HAP-1 (cell line): ENCODE data around the gene MRPS23.

Experiments used
- DNase-seq, 2 experiments: peaks; one replicate each; pipeline ENCODE4 v3.0.0-alpha.2; 2016 to 2020; ENCODE audit warnings: low spot score in 2 of 2
- H3K27me3 ChIP-seq: fragments of 250-450 bp; sonication (Bioruptor Pico); 2 replicates; pipeline ENCODE4 v1.5.1; 2020; ENCODE audit warnings: low read depth, mild to moderate bottlenecking, moderate library complexity
- H3K36me3 ChIP-seq: fragments of 250-450 bp; sonication (Bioruptor Pico); replicated peaks from 2 replicates; pipeline ENCODE4 v1.5.1; 2020; ENCODE audit warnings: mild to moderate bottlenecking
- H3K4me1 ChIP-seq: fragments of 250-450 bp; sonication (Bioruptor Pico); 2 replicates; pipeline ENCODE4 v1.5.1; 2020; ENCODE audit warnings: mild to moderate bottlenecking
- H3K4me3 ChIP-seq: fragments of 250-450 bp; sonication (Bioruptor Pico); 2 replicates; pipeline ENCODE4 v1.5.1; 2020; ENCODE audit warnings: mild to moderate bottlenecking, moderate library complexity
- H3K9me3 ChIP-seq: fragments of 250-450 bp; sonication (Bioruptor Pico); 2 replicates; pipeline ENCODE4 v1.5.1; 2020; ENCODE audit warnings: mild to moderate bottlenecking, moderate library complexity
- in situ Hi-C: fragments of 300-500 bp; cut with MboI; formaldehyde crosslinking; loops from 3 replicates; pipeline ENCODE4 v1.14.3; 2020; ENCODE audit warnings: low sequenced_read_pairs, inconsistent platforms, mixed read lengths

The MRPS23 gene

DNA sequence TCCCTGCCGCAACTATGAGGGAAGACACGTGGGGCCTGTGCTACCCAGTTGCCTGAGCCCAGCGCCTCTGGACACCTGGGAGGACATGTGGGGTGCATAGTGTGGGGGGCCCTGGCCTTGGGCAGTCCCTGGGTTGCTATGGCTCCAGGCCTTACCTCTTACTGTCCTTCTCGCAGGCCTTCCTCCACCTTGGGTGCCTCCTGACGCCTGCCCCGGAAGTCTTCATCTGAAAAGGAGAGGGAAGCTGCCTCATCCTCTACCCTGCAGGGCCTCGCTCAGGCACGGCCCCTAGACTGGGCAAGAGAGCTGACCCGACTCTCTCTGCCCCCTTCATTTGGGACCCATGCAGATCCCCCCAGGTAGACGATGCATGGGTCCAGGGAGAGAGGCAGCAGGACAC is 16.5 kb upstream of the MRPS23 start:
- H3K4me3 ChIP-seq, result no peak overlapping the region

DNA sequence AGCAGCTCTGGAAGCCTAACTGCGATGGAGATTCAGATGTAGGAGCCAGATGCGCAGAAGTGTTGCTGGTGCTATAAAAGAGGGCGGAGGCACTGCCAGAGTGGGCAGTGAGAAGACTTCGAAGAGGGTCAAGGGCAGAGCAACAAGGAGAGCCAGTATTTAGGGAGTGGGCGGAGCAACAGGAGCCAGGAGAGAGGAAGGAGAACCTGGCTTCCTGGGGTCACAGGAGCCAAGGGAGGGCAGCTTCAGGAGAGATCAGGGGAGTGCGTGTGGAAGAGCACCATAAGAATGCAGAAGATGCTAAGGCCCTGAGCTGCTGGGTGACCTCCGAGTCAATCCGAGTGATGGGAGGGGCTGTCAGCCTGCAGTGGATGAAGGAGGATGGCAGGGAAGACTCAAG is 14.4 kb upstream of the MRPS23 start:
- Histone ChIP-seq H3K4me3 (no peak overlapping the region), H3K36me3 (no peaks in the 10 kb centered on the region), H3K9me3 (no peaks in the 10 kb centered on the region), H3K27me3 (no peaks in the 10 kb centered on the region), H3K4me1 (no peaks in the 10 kb centered on the region)
- in situ Hi-C loops, result no loop called here
- no peak for DNase-seq

More for the DNA sequence above, 16.5 kb upstream of the MRPS23 start:
- in situ Hi-C loops, result no loop called here
- Histone ChIP-seq H3K27me3 (no peaks in the 10 kb centered on the region), H3K9me3 (no peaks in the 10 kb centered on the region), H3K36me3 (no peaks in the 10 kb centered on the region; the same call in 1 of the 2 replicates), H3K4me1 (no peaks in the 10 kb centered on the region)
- no peak for DNase-seq

DNA sequence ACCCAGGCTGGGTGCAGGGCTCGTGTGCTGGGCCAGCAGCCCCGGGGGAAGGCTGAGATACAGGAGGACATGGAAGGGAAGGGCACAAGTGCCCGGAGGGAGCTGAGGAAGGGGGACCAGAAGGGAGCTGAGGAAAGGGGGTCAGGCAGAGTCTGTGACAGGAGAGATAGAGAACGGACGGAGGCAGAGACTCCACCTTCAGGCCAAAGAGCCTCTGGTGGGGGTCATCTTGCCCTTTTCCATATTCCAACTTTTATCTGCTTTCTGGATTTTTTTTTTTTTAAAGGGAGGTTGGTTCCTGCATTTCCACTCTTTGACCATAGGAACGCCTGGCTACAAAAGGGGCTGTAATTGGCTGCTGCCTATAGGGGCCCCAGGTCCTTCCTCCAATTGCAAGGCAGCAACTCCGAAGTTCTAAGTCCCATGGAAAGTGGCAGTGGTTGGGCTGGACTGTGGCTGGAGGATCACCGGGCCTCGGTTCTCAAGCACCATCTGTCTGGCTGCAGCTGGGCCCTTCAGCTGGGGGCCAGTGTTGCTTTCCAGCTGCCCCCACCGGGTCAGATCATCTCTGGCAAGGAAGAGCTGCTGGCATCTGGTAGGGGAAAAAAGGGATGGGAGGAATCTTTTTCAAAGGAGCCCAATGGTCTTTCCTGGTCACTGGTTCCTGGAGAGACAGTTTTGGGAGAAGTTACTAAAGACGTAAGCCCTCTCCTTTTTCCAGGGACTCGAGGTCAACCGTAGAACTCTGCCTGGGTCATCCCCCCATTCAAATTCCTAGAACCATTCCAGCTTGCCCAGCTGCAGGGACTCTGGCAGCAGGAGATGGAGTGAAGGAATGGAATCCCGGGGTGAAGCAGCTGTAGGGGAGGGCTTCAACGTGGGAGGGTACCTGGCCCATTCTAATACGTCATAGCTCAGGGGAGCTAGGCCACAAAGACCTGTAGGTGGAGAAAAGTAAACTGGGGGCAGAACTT is 13.1 kb upstream of the MRPS23 start:
- DNase-seq, result no peak
- in situ Hi-C loops, result no loop called here

GRCh38 chr17:57861790-57862693 is 12.2 kb upstream of the MRPS23 start:
- H3K36me3 ChIP-seq, result no peaks in the 10 kb centered on the region
- no peaks in the 10 kb centered on the region for H3K4me1 ChIP-seq
- in situ Hi-C loops, result no loop called here
- H3K4me3 ChIP-seq, result no peak overlapping the region
- no peaks in the 10 kb centered on the region for H3K27me3 ChIP-seq
- no peak for DNase-seq
- no peaks in the 10 kb centered on the region for H3K9me3 ChIP-seq

More for the DNA sequence above, 13.1 kb upstream of the MRPS23 start:
- Histone ChIP-seq H3K4me3 (no peak overlapping the region), H3K9me3 (no peaks in the 10 kb centered on the region), H3K4me1 (no peaks in the 10 kb centered on the region), H3K36me3 (no peaks in the 10 kb centered on the region), H3K27me3 (no peaks in the 10 kb centered on the region)

- DNase-seq, result no peak
- in situ Hi-C loops, result no loop called here
- H3K27me3 ChIP-seq, result no peaks in the 10 kb centered on the region
- H3K36me3 ChIP-seq, result no peaks in the 10 kb centered on the region
- H3K4me3 ChIP-seq, result no peak overlapping the region
- H3K4me1 ChIP-seq, result no peaks in the 10 kb centered on the region
- no peaks in the 10 kb centered on the region for H3K9me3 ChIP-seq
Measured at GRCh38 chr17:57861000-57861789, 11.4 kb upstream of the MRPS23 start.

DNA sequence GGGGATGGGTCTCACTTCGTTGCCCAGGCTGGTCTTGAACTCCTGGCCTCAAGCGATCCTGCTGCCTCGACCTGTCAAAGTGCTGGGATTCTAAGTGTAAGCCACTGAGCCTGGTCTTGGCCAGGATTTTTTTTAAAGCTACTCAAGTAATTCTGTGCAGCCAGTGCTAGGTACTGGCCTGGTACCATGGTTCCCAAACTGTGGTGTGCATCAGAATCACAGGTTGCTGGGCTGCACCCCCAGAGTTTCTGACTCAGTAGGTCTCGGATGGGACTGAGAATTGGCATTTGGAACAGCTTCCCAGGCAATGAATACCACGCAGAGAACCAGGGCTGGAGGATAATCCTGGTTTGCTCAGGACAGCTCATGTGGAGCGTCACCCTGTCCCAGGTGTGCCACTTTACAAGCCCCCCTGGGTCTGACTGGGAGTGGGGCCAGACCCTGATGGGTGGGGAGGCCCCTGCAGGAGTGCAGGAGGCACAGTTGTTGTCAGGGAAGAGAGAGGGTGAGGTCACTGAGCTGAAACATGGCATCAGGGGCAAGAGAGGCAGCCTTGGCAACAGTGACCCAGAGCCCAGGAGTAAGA is 10.7 kb upstream of the MRPS23 start:
- no peaks in the 10 kb centered on the region for H3K4me1 ChIP-seq
- DNase-seq, result no peak

GRCh38 chr17:57859601-57860413 is 10.0 kb upstream of the MRPS23 start:
- Histone ChIP-seq H3K4me3 (no peak overlapping the region), H3K4me1 (no peaks in the 10 kb centered on the region), H3K9me3 (no peaks in the 10 kb centered on the region), H3K27me3 (no peaks in the 10 kb centered on the region), H3K36me3 (no peaks in the 10 kb centered on the region)
- DNase-seq, result no peak
- in situ Hi-C loops, result loop anchor here (5.0 kb wide), 2 partner anchors 137 to 257 kb away; no protein-coding TSS in a partner anchor

More for the DNA sequence above, 10.7 kb upstream of the MRPS23 start:
- no peak overlapping the region for H3K4me3 ChIP-seq
- no peaks in the 10 kb centered on the region for H3K27me3 ChIP-seq
- H3K9me3 ChIP-seq, result no peaks in the 10 kb centered on the region
- in situ Hi-C loops, result no loop called here
- H3K36me3 ChIP-seq, result no peaks in the 10 kb centered on the region

GRCh38 chr17:57858838-57859237 is 9.0 kb upstream of the MRPS23 start:
- H3K4me1 ChIP-seq, result no peaks in the 10 kb centered on the region
- DNase-seq, result no peak
- in situ Hi-C loops, result loop anchor here (5.0 kb wide), 2 partner anchors 138 to 258 kb away; no protein-coding TSS in a partner anchor
- no peak overlapping the region for H3K4me3 ChIP-seq
- H3K27me3 ChIP-seq, result no peaks in the 10 kb centered on the region
- no peaks in the 10 kb centered on the region for H3K36me3 ChIP-seq
- no peaks in the 10 kb centered on the region for H3K9me3 ChIP-seq

- DNase-seq, result no peak
- no peaks in the 10 kb centered on the region for H3K9me3 ChIP-seq
- no peaks in the 10 kb centered on the region for H3K4me1 ChIP-seq
- in situ Hi-C loops, result loop anchor here (5.0 kb wide), 2 partner anchors 140 to 260 kb away; no protein-coding TSS in a partner anchor
- no peak overlapping the region for H3K4me3 ChIP-seq
- no peaks in the 10 kb centered on the region for H3K36me3 ChIP-seq
- no peaks in the 10 kb centered on the region for H3K27me3 ChIP-seq
Measured at GRCh38 chr17:57856792-57857620, 7.2 kb upstream of the MRPS23 start.

- in situ Hi-C loops, result loop anchor here (5.0 kb wide), 2 partner anchors 142 to 262 kb away; no protein-coding TSS in a partner anchor
- H3K9me3 ChIP-seq, result no peaks in the 10 kb centered on the region
Measured at GRCh38 chr17:57855391-57856035, 5.7 kb upstream of the MRPS23 start.

DNA sequence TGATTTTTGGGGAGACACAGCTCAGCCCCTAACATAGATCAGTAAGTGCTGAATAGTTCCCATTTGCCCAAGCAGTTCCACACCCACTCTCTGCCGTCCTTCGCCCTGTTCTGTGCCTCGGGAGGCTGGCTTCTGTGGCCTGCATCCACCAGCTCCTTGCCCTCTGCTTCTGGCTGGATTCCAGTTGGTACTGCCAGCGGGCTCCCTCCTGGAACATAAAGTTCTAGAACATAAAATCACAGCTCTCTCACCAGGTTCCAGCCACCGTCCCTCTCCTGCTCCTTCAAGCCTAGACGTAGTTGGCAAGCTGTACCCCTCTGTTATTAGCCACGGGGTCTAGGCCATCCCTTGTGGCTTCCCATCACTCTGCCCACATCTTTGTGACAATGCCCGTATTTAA is 3.9 kb upstream of the MRPS23 start:
- H3K27me3 ChIP-seq, result no peaks in the 10 kb centered on the region
- H3K4me3 ChIP-seq, result no peak overlapping the region
- in situ Hi-C loops, result no loop called here
- H3K4me1 ChIP-seq, result peaks cover 6% of the 10 kb centered on the region; the same call in 1 of the 2 replicates
- no peaks in the 10 kb centered on the region for H3K36me3 ChIP-seq
- H3K9me3 ChIP-seq, result no peaks in the 10 kb centered on the region
- DNase-seq, result no peak

More at GRCh38 chr17:57855391-57856035, 5.7 kb upstream of the MRPS23 start:
- Histone ChIP-seq H3K27me3 (no peaks in the 10 kb centered on the region), H3K4me1 (peaks cover 6% of the 10 kb centered on the region; the same call in 1 of the 2 replicates), H3K36me3 (no peaks in the 10 kb centered on the region), H3K4me3 (no peak overlapping the region)
- DNase-seq, result no peak
